Panc1 (cell line): ENCODE measurements around the gene C1QA. TPM values are rescaled to one million over a fixed set of nuclear protein-coding genes. Genes with fewer than 3 reads are reported as not detected.

Source experiments
- ATAC-seq: fragments of 200-7000 bp; cut with Tn5 transposase; 2 replicates; pipeline ENCODE4 v1.9.1; 2020; ENCODE audit warnings: mild to moderate bottlenecking, moderate library complexity
- BruUV-seq: library from RNA; stranded (reverse); fragments of 400-500 nt; replicated peaks from 2 replicates; lab custom pipeline; 2021; lab: Mats Ljungman, UMichigan
- CTCF ChIA-PET: fragments of 300-600 bp; sonication (Branson Sonifier 250); formaldehyde crosslinking; loops from one replicate; lab custom pipeline; 2022; ENCODE audit warnings: antibody characterized with exemption; lab: Charles Lee
- POLR2A ChIA-PET: fragments of 300-600 bp; sonication (Branson Sonifier 250); formaldehyde crosslinking; loops from one replicate; lab custom pipeline; 2022; ENCODE audit warnings: antibody characterized with exemption; lab: Charles Lee
- DNase-seq: peaks from one replicate; pipeline ENCODE4 v3.0.0-alpha.2; 2010; ENCODE audit warnings: low read depth, low spot score
- H3K27ac ChIP-seq: 2 replicates; pipeline ENCODE4 v1.5.1; 2011; ENCODE audit warnings: mild to moderate bottlenecking, low read length, inconsistent platforms
- H3K27me3 ChIP-seq: fragments of 200-500 bp; sonication (Bioruptor generic); 2 replicates; pipeline ENCODE4 v1.6.0; 2014; ENCODE audit warnings: low read length, inconsistent platforms; ENCODE audit not compliant: control insufficient read depth, insufficient read depth
- H3K36me3 ChIP-seq: fragments of 200-500 bp; sonication (Bioruptor generic); 2 replicates; pipeline ENCODE4 v1.5.1; 2014; ENCODE audit warnings: inconsistent platforms, mild to moderate bottlenecking, low read length, moderate library complexity; ENCODE audit not compliant: control insufficient read depth, insufficient read depth
- H3K4me1 ChIP-seq: 2 replicates; pipeline ENCODE4 v1.5.1; 2011; ENCODE audit warnings: inconsistent platforms, mild to moderate bottlenecking, low read length, moderate library complexity; ENCODE audit not compliant: control insufficient read depth, insufficient read depth
- H3K4me3 ChIP-seq, 2 experiments: 2 replicates each; pipeline ENCODE4 v1.5.1; 2011 to 2012; ENCODE audit warnings: low read depth in 2 of 2, low read length in 2 of 2, mild to moderate bottlenecking in 2 of 2, inconsistent platforms in 1 of 2, moderate library complexity in 1 of 2
- H3K9me3 ChIP-seq: fragments of 200-500 bp; sonication (Bioruptor generic); 2 replicates; pipeline ENCODE4 v1.5.1; 2014; ENCODE audit warnings: low read depth, mild to moderate bottlenecking, inconsistent platforms, low read length, moderate library complexity; ENCODE audit not compliant: control insufficient read depth, insufficient read depth
- CTCF ChIP-seq: fragments of 450-650 bp; IDR thresholded peaks from 2 replicates; pipeline ENCODE4 v1.5.1; 2017; ENCODE audit warnings: mild to moderate bottlenecking
- POLR2AphosphoS5 ChIP-seq: IDR thresholded peaks from 2 replicates; pipeline ENCODE4 v1.6.1; 2012; ENCODE audit warnings: mild to moderate bottlenecking, low read depth, low read length, moderate library complexity
- REST ChIP-seq, 2 experiments: IDR thresholded peaks; 2 replicates each; pipeline ENCODE4 v1.6.1; 2011 to 2012; ENCODE audit warnings: low read depth in 2 of 2, control low read depth in 1 of 2, low read length in 1 of 2, mild to moderate bottlenecking in 1 of 2, moderate library complexity in 1 of 2; ENCODE audit not compliant: insufficient read depth in 1 of 2
- SIN3A ChIP-seq: IDR thresholded peaks from 2 replicates; pipeline ENCODE4 v1.6.1; 2012; ENCODE audit warnings: low read depth, mild to moderate bottlenecking, low read length, moderate library complexity, borderline replicate concordance; ENCODE audit not compliant: insufficient read depth
- TCF7L2 ChIP-seq: IDR thresholded peaks from 2 replicates; pipeline ENCODE4 v1.6.1; 2011; ENCODE audit warnings: mild to moderate bottlenecking, low read depth, low read length, inconsistent platforms
- in situ Hi-C: cut with HindIII; loops from 2 replicates; pipeline ENCODE4 v1.10.0; 2016; ENCODE audit warnings: low sequenced_read_pairs, low pct_unique_long_range_greater_than_20kb
- intact Hi-C: fragments of 100-400 bp; cut with micrococcal nuclease; formaldehyde crosslinking; loops from one replicate; pipeline ENCODE4 v1.10.0; 2022; ENCODE audit not compliant: unreplicated experiment
- total RNA-seq: library from RNA; stranded (reverse); gene quantifications from one replicate; pipeline ENCODE4 v1.2.1, GENCODE V29; 2021; ENCODE audit not compliant: unreplicated experiment

Gene C1QA
- total RNA-seq, 1 experiment from 2014 or later = 0.41 TPM

- no TSS peak for BruUV-seq
- no peaks in the 10 kb centered on the region for H3K4me1 ChIP-seq
- H3K4me3 ChIP-seq = no peak overlapping the region
- DNase-seq (no peak), ATAC-seq (no peak)
- H3K27ac ChIP-seq = no peak overlapping the region
- in situ Hi-C loops (no loop called here), intact Hi-C loops (no loop called here)
- TF ChIP-seq TCF7L2 = no peak
- TF ChIP-seq REST (IDR thresholded peaks at IDR 0.05; ENCODE audit: insufficient read depth in 1 of 2, low read depth in 2 of 2, low read length in 1 of 2) = no peak
- no peak for TF ChIP-seq POLR2AphosphoS5
- TF ChIP-seq SIN3A = no peak
- no peak for TF ChIP-seq CTCF
- H3K9me3 ChIP-seq = no peaks in the 10 kb centered on the region
- ChIA-PET POLR2A (interaction anchor here (0.7 kb wide), 1 partner anchor 226 kb away, joined by 3 read pairs; no protein-coding TSS in a partner anchor), CTCF (no interaction called here)
- peaks cover 9% of the 10 kb centered on the region for H3K27me3 ChIP-seq
- H3K36me3 ChIP-seq = no peaks in the 10 kb centered on the region
Measured at GRCh38 chr1:22628698-22629444, 7.6 kb upstream of the C1QA start.

GRCh38 chr1:22629886-22630285 is 6.5 kb upstream of the C1QA start:
- in situ Hi-C loops = no loop called here
- BruUV-seq = no TSS peak
- H3K36me3 ChIP-seq = no peaks in the 10 kb centered on the region
- intact Hi-C loops = no loop called here
- no peak overlapping the region for H3K4me3 ChIP-seq
- ChIA-PET POLR2A (no interaction called here), CTCF (no interaction called here)
- no peak overlapping the region for H3K27ac ChIP-seq
- ATAC-seq = no peak
- no peak for DNase-seq
- TF ChIP-seq CTCF (no peak), TCF7L2 (no peak), POLR2AphosphoS5 (no peak), REST (IDR thresholded peaks at IDR 0.05; ENCODE audit: insufficient read depth in 1 of 2, low read depth in 2 of 2, low read length in 1 of 2) (no peak), SIN3A (no peak)
- H3K4me1 ChIP-seq = no peaks in the 10 kb centered on the region
- no peaks in the 10 kb centered on the region for H3K9me3 ChIP-seq
- peaks cover 10% of the 10 kb centered on the region for H3K27me3 ChIP-seq
